ENCODE data around the gene KRT36.

The KRT36 gene

DNA sequence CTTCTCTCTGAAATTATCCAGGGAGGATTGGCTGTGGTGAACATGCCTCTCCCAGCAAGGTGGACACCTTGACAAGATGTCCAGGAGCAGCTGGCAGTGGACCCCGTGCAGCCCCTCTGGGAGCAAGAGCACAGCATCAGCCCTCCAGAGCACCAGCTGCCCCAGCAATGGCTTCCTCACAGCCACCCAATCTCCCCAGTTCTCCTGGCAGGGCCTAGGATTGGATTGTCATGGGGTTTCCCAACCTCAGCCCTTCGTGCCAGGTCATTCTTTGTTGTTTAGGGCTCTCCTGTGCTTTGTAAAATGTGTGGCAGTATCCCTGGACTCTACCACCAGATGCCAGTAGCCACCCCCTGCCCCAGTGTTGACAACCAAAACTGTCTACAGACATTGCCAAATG is 1.8 kb upstream of the KRT36 start:
- TF ChIP-seq, protein P1, sequence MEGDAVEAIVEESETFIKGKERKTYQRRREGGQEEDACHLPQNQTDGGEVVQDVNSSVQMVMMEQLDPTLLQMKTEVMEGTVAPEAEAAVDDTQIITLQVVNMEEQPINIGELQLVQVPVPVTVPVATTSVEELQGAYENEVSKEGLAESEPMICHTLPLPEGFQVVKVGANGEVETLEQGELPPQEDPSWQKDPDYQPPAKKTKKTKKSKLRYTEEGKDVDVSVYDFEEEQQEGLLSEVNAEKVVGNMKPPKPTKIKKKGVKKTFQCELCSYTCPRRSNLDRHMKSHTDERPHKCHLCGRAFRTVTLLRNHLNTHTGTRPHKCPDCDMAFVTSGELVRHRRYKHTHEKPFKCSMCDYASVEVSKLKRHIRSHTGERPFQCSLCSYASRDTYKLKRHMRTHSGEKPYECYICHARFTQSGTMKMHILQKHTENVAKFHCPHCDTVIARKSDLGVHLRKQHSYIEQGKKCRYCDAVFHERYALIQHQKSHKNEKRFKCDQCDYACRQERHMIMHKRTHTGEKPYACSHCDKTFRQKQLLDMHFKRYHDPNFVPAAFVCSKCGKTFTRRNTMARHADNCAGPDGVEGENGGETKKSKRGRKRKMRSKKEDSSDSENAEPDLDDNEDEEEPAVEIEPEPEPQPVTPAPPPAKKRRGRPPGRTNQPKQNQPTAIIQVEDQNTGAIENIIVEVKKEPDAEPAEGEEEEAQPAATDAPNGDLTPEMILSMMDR (conservative IDR thresholded peaks at IDR 0.05; ENCODE audit: low read depth, low read length): no peak
- DNase-seq (ENCODE audit: low read depth): no peak
- no peak overlapping the region for H3K4me3 ChIP-seq (ENCODE audit: low read length)

- no peak for DNase-seq (ENCODE audit: low read depth)
- TF ChIP-seq, protein P1 (conservative IDR thresholded peaks at IDR 0.05; ENCODE audit: low read depth, low read length): no peak
- H3K4me3 ChIP-seq (ENCODE audit: low read length): no peak overlapping the region
Observed at GRCh38 chr17:41490000-41490990, 585 bp upstream of the KRT36 start.

GRCh38 chr17:41486809-41487530 is 2.7 kb downstream of the KRT36 start:
- H3K4me3 ChIP-seq (ENCODE audit: low read length): no peak overlapping the region
- TF ChIP-seq, protein P1 (conservative IDR thresholded peaks at IDR 0.05; ENCODE audit: low read depth, low read length): peak; percentile 47
- no peak for DNase-seq (ENCODE audit: low read depth)

DNA sequence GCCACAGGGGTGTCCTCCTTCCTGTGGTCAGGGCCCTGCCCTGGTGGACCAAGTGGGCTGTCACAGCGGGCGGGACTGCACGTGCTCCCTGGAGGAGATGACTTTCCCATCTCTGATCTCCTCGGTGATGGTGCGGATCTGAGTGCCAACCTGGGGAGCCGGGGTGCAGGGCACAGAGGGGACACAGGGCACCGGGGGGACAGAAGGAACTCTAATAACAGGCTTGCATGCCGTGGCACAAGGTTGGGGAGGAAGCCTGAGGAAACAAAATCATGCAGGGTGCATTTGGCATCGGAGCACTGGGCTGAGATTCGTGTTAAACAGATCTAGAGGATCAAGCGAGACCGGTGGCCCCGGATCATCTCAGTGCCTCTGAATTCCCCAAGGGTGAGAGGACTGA is 3.4 kb downstream of the KRT36 start:
- TF ChIP-seq, protein P1 (conservative IDR thresholded peaks at IDR 0.05; ENCODE audit: low read depth, low read length): no peak
- DNase-seq (ENCODE audit: low read depth): no peak
- no peak overlapping the region for H3K4me3 ChIP-seq (ENCODE audit: low read length)

GRCh38 chr17:41484920-41485904 is 4.5 kb downstream of the KRT36 start:
- TF ChIP-seq, protein P1 (conservative IDR thresholded peaks at IDR 0.05; ENCODE audit: low read depth, low read length): no peak
- no peak for DNase-seq (ENCODE audit: low read depth)
- no peak overlapping the region for H3K4me3 ChIP-seq (ENCODE audit: low read length)

DNA sequence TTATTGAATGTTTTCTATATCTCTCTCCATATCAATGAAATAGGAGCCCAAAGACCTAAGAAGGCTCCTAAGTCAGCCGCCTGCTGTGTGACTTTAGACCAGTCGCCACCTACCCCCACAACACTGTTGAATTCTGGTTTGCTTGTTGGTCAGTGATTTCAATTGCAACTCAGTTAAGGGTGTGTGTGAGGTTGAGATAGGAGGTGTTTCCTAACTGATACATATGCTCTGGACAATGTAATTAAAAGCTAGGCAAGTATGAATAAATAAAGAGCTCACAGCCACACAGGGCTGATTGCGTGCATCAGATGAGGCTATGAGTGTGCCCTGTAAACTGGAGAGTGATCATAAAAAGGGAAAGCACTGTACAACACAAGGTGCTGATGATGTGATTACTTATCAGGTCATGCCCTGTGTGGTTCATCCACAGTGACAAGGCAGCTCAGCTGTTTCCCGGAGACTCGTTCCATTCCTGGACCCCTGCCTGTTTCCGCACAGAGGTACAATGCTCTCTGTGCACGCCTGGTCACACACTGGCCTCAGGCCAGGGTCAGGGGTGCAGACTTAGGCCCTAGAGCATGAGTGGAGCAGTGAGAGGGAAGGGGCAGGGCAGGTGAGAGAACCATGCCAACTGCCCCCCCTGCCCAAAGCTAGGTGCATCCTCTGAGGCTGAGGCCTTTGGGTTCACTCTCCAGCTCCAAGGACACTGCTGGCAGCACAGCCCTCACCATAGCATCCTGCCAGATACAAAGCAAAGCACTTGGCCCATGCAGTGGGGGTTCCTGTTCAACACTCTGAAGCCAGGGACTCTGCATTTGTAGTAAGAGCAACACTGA is 5.5 kb downstream of the KRT36 start:
- TF ChIP-seq, protein P1 (conservative IDR thresholded peaks at IDR 0.05; ENCODE audit: low read depth, low read length): no peak
- no peak overlapping the region for H3K4me3 ChIP-seq (ENCODE audit: low read length)
- no peak for DNase-seq (ENCODE audit: low read depth)

All from retinal pigment epithelial cell (primary cell).